ENCODE results near the gene NDUFAB1.

Gene NDUFAB1

GRCh38 chr16:23580391-23580790 is 15.7 kb downstream of the NDUFAB1 start:
- Histone ChIP-seq H3K18ac (ENCODE audit: low read depth in 1 of 2, low read length in 2 of 2) (no peak overlapping the region), H2BK120ac (ENCODE audit: low read depth, low read length) (no peak overlapping the region), H2BK15ac (ENCODE audit: low read depth, poor library complexity, severe bottlenecking) (no peak overlapping the region), H3K9me3 (ENCODE audit: control insufficient read depth, low read length) (no peaks in the 10 kb centered on the region), H3K9ac (ENCODE audit: low read length) (no peak overlapping the region), H3K79me1 (replicated peaks; ENCODE audit: low read length, poor library complexity, severe bottlenecking) (peaks cover 12% of the 10 kb centered on the region), H3K14ac (ENCODE audit: low read length in 2 of 2) (no peak overlapping the region), H3K27me3 (ENCODE audit: control insufficient read depth in 1 of 2, insufficient read depth in 1 of 2, low read length in 2 of 2) (no peaks in the 10 kb centered on the region), H4K91ac (ENCODE audit: low read length) (no peak overlapping the region), H4K8ac (ENCODE audit: low read length) (no peak overlapping the region), H2AK5ac (ENCODE audit: low read length, severe bottlenecking) (no peak overlapping the region), H3K27ac (ENCODE audit: low read length, poor library complexity, severe bottlenecking) (no peak overlapping the region), H3K36me3 (ENCODE audit: control insufficient read depth in 1 of 2, insufficient read depth in 2 of 2, low read depth in 1 of 2, low read length in 2 of 2) (peaks cover 31 to 73% of the 10 kb centered on the region in 2 experiments), H3K23ac (ENCODE audit: low read length in 2 of 2) (no peak overlapping the region), H3K4me1 (ENCODE audit: control insufficient read depth, insufficient read depth, low read depth, low read length) (no peaks in the 10 kb centered on the region), H2AFZ (ENCODE audit: low read depth, low read length) (no peak overlapping the region), H2BK5ac (ENCODE audit: low read depth, low read length, poor library complexity, severe bottlenecking) (no peak overlapping the region), H2BK12ac (ENCODE audit: low read length in 2 of 2) (no peak overlapping the region), H3K4ac (ENCODE audit: low read depth in 1 of 2, low read length in 2 of 2) (no peak overlapping the region), H3K4me3 (ENCODE audit: insufficient read depth in 1 of 2, low read depth in 1 of 2, low read length in 2 of 2) (no peak overlapping the region), H3K4me2 (ENCODE audit: low read length, poor library complexity, severe bottlenecking) (no peak overlapping the region)
- DNase-seq: no peak

GRCh38 chr16:23579371-23579770 is 16.7 kb downstream of the NDUFAB1 start:
- no peak overlapping the region for H2AK5ac ChIP-seq (ENCODE audit: low read length, severe bottlenecking)
- H4K91ac ChIP-seq (ENCODE audit: low read length): no peak overlapping the region
- H2AFZ ChIP-seq (ENCODE audit: low read depth, low read length): no peak overlapping the region
- no peak overlapping the region for H2BK5ac ChIP-seq (ENCODE audit: low read depth, low read length, poor library complexity, severe bottlenecking)
- 98% methylated on average over 3 of the region's 4 CpGs for WGBS
- H4K8ac ChIP-seq (ENCODE audit: low read length): peak overlapping the region; percentile 28
- no peak overlapping the region for H3K27ac ChIP-seq (ENCODE audit: low read length, poor library complexity, severe bottlenecking)
- H3K79me1 ChIP-seq (replicated peaks; ENCODE audit: low read length, poor library complexity, severe bottlenecking): peaks cover 8% of the 10 kb centered on the region
- no peak overlapping the region for H3K4me3 ChIP-seq (ENCODE audit: insufficient read depth in 1 of 2, low read depth in 1 of 2, low read length in 2 of 2)
- no peak overlapping the region for H2BK12ac ChIP-seq (ENCODE audit: low read length in 2 of 2)
- H3K9me3 ChIP-seq (ENCODE audit: control insufficient read depth, low read length): no peaks in the 10 kb centered on the region
- no peak overlapping the region for H3K14ac ChIP-seq (ENCODE audit: low read length in 2 of 2)
- no peak for DNase-seq
- no peak overlapping the region for H3K9ac ChIP-seq (ENCODE audit: low read length)
- no peaks in the 10 kb centered on the region for H3K4me1 ChIP-seq (ENCODE audit: control insufficient read depth, insufficient read depth, low read depth, low read length)
- no peak overlapping the region for H2BK120ac ChIP-seq (ENCODE audit: low read depth, low read length)
- peaks cover 31 to 70% of the 10 kb centered on the region in 2 experiments for H3K36me3 ChIP-seq (ENCODE audit: control insufficient read depth in 1 of 2, insufficient read depth in 2 of 2, low read depth in 1 of 2, low read length in 2 of 2)
- no peak overlapping the region for H3K18ac ChIP-seq (ENCODE audit: low read depth in 1 of 2, low read length in 2 of 2)
- H2BK15ac ChIP-seq (ENCODE audit: low read depth, poor library complexity, severe bottlenecking): no peak overlapping the region
- no peak overlapping the region for H3K4me2 ChIP-seq (ENCODE audit: low read length, poor library complexity, severe bottlenecking)
- no peak overlapping the region for H3K4ac ChIP-seq (ENCODE audit: low read depth in 1 of 2, low read length in 2 of 2)
- no peak overlapping the region for H3K23ac ChIP-seq (ENCODE audit: low read length in 2 of 2)
- no peaks in the 10 kb centered on the region for H3K27me3 ChIP-seq (ENCODE audit: control insufficient read depth in 1 of 2, insufficient read depth in 1 of 2, low read length in 2 of 2)

- Histone ChIP-seq H2AK5ac (ENCODE audit: low read length, severe bottlenecking) (no peak overlapping the region), H3K18ac (ENCODE audit: low read depth in 1 of 2, low read length in 2 of 2) (no peak overlapping the region), H2BK120ac (ENCODE audit: low read depth, low read length) (no peak overlapping the region), H3K79me1 (replicated peaks; ENCODE audit: low read length, poor library complexity, severe bottlenecking) (peaks cover 9% of the 10 kb centered on the region), H3K36me3 (ENCODE audit: control insufficient read depth in 1 of 2, insufficient read depth in 2 of 2, low read depth in 1 of 2, low read length in 2 of 2) (peaks cover 39 to 78% of the 10 kb centered on the region in 2 experiments), H3K4me1 (ENCODE audit: control insufficient read depth, insufficient read depth, low read depth, low read length) (no peaks in the 10 kb centered on the region), H3K9me3 (ENCODE audit: control insufficient read depth, low read length) (no peaks in the 10 kb centered on the region), H2BK15ac (ENCODE audit: low read depth, poor library complexity, severe bottlenecking) (no peak overlapping the region), H3K9ac (ENCODE audit: low read length) (no peak overlapping the region), H3K4me3 (ENCODE audit: insufficient read depth in 1 of 2, low read depth in 1 of 2, low read length in 2 of 2) (no peak overlapping the region), H2BK5ac (ENCODE audit: low read depth, low read length, poor library complexity, severe bottlenecking) (no peak overlapping the region), H3K27ac (ENCODE audit: low read length, poor library complexity, severe bottlenecking) (no peak overlapping the region), H3K27me3 (ENCODE audit: control insufficient read depth in 1 of 2, insufficient read depth in 1 of 2, low read length in 2 of 2) (no peaks in the 10 kb centered on the region), H4K91ac (ENCODE audit: low read length) (no peak overlapping the region), H4K8ac (ENCODE audit: low read length) (no peak overlapping the region), H3K4me2 (ENCODE audit: low read length, poor library complexity, severe bottlenecking) (no peak overlapping the region), H2BK12ac (ENCODE audit: low read length in 2 of 2) (no peak overlapping the region), H2AFZ (ENCODE audit: low read depth, low read length) (no peak overlapping the region), H3K14ac (ENCODE audit: low read length in 2 of 2) (no peak overlapping the region), H3K23ac (ENCODE audit: low read length in 2 of 2) (no peak overlapping the region), H3K4ac (ENCODE audit: low read depth in 1 of 2, low read length in 2 of 2) (no peak overlapping the region)
- WGBS: 83% methylated on average over 3 of the region's 5 CpGs
- DNase-seq: peak; percentile 14
Observed at GRCh38 chr16:23578101-23578830, 17.9 kb downstream of the NDUFAB1 start.

DNA sequence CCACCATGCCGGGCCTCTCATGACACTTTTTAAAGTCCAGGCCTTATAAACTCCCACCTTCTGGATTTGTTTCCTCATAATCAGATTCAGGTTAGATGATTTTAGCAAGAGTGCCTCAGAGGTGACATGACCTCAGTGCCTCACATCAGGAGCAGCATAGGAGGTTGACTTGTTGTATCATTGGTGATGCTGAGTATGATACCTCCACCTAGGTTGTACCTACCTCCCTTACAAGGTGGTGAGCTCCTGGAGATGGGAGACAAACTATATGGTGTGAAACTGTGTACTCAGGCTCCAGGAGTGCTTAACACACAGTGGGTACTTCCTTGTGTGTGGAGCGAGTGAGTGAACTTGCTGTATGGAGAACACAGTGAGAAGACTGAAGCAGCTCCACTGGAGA is 18.6 kb downstream of the NDUFAB1 start:
- H2AK5ac ChIP-seq (ENCODE audit: low read length, severe bottlenecking): no peak overlapping the region
- no peak overlapping the region for H3K4ac ChIP-seq (ENCODE audit: low read depth in 1 of 2, low read length in 2 of 2)
- H3K14ac ChIP-seq (ENCODE audit: low read length in 2 of 2): no peak overlapping the region
- H3K18ac ChIP-seq (ENCODE audit: low read depth in 1 of 2, low read length in 2 of 2): no peak overlapping the region
- 97% methylated on average over 2 of the region's 2 CpGs for WGBS
- no peak overlapping the region for H2AFZ ChIP-seq (ENCODE audit: low read depth, low read length)
- H2BK15ac ChIP-seq (ENCODE audit: low read depth, poor library complexity, severe bottlenecking): no peak overlapping the region
- DNase-seq: no peak
- no peaks in the 10 kb centered on the region for H3K4me1 ChIP-seq (ENCODE audit: control insufficient read depth, insufficient read depth, low read depth, low read length)
- no peak overlapping the region for H2BK5ac ChIP-seq (ENCODE audit: low read depth, low read length, poor library complexity, severe bottlenecking)
- no peak overlapping the region for H4K91ac ChIP-seq (ENCODE audit: low read length)
- H3K9me3 ChIP-seq (ENCODE audit: control insufficient read depth, low read length): no peaks in the 10 kb centered on the region
- no peak overlapping the region for H2BK120ac ChIP-seq (ENCODE audit: low read depth, low read length)
- H3K27me3 ChIP-seq (ENCODE audit: control insufficient read depth in 1 of 2, insufficient read depth in 1 of 2, low read length in 2 of 2): no peaks in the 10 kb centered on the region
- H3K9ac ChIP-seq (ENCODE audit: low read length): no peak overlapping the region
- H3K4me3 ChIP-seq (ENCODE audit: insufficient read depth in 1 of 2, low read depth in 1 of 2, low read length in 2 of 2): no peak overlapping the region
- H4K8ac ChIP-seq (ENCODE audit: low read length): no peak overlapping the region
- H3K79me1 ChIP-seq (replicated peaks; ENCODE audit: low read length, poor library complexity, severe bottlenecking): peaks cover 14% of the 10 kb centered on the region
- peaks cover 46 to 85% of the 10 kb centered on the region in 2 experiments for H3K36me3 ChIP-seq (ENCODE audit: control insufficient read depth in 1 of 2, insufficient read depth in 2 of 2, low read depth in 1 of 2, low read length in 2 of 2)
- no peak overlapping the region for H3K23ac ChIP-seq (ENCODE audit: low read length in 2 of 2)
- H3K4me2 ChIP-seq (ENCODE audit: low read length, poor library complexity, severe bottlenecking): no peak overlapping the region
- no peak overlapping the region for H2BK12ac ChIP-seq (ENCODE audit: low read length in 2 of 2)
- H3K27ac ChIP-seq (ENCODE audit: low read length, poor library complexity, severe bottlenecking): no peak overlapping the region

Measured in mesenchymal stem cell (in vitro differentiated cells and primary cell).